Activated CD8-positive, alpha-beta T cell treated with anti-CD3 and anti-CD28 coated beads for 36 hours (primary cell): ENCODE results near the gene CDH12. TPM values are rescaled to one million over a fixed set of nuclear protein-coding genes. Genes with fewer than 3 reads are reported as not detected.

ENCODE experiments used
- ATAC-seq: fragments of 200-7000 bp; cut with Tn5 transposase; one replicate; pipeline ENCODE4 v1.10.0; 2021; ENCODE audit warnings: mild to moderate bottlenecking, moderate library complexity
- CTCF ChIA-PET: fragments of 350-600 bp; sonication (Branson Sonifier 250); formaldehyde crosslinking; loops from one replicate; lab custom pipeline; 2021; ENCODE audit warnings: antibody characterized with exemption; lab: Charles Lee
- POLR2A ChIA-PET: fragments of 350-600 bp; sonication (Branson Sonifier 250); formaldehyde crosslinking; loops from one replicate; lab custom pipeline; 2021; ENCODE audit warnings: antibody characterized with exemption; lab: Charles Lee
- DNase-seq: peaks from one replicate; pipeline ENCODE4 v3.0.0-alpha.2; 2020
- H3K27ac Mint-ChIP-seq: one replicate; pipeline ENCODE4 v1.8.0; 2021; ENCODE audit warnings: mild to moderate bottlenecking, mixed read lengths
- H3K27me3 Mint-ChIP-seq: one replicate; pipeline ENCODE4 v1.8.0; 2021; ENCODE audit warnings: mixed read lengths
- H3K36me3 Mint-ChIP-seq: one replicate; pipeline ENCODE4 v1.8.0; 2021; ENCODE audit warnings: low read depth, mixed read lengths
- H3K4me1 Mint-ChIP-seq: one replicate; pipeline ENCODE4 v1.8.0; 2021; ENCODE audit warnings: low read depth, mixed read lengths
- H3K4me3 Mint-ChIP-seq: one replicate; pipeline ENCODE4 v1.8.0; 2021; ENCODE audit warnings: mild to moderate bottlenecking, moderate library complexity, mixed read lengths
- H3K9me3 Mint-ChIP-seq: one replicate; pipeline ENCODE4 v1.8.0; 2021; ENCODE audit warnings: mixed read lengths
- intact Hi-C: fragments of 100-400 bp; cut with micrococcal nuclease; formaldehyde crosslinking; loops from one replicate; pipeline ENCODE4 v1.10.0; 2022
- total RNA-seq, 2 experiments: library from RNA; stranded (reverse); gene quantifications; one replicate each; pipeline ENCODE4 v1.2.3, GENCODE V29; 2021
- TF ChIP-seq, protein P1 (sequence below): fragments of 200-600 bp; IDR thresholded peaks from one replicate; pipeline ENCODE4 v1.8.0; 2022; ENCODE audit warnings: antibody characterized with exemption, mild to moderate bottlenecking

CDH12 gene
- total RNA-seq, 2 experiments from 2014 or later, result not detected

DNA sequence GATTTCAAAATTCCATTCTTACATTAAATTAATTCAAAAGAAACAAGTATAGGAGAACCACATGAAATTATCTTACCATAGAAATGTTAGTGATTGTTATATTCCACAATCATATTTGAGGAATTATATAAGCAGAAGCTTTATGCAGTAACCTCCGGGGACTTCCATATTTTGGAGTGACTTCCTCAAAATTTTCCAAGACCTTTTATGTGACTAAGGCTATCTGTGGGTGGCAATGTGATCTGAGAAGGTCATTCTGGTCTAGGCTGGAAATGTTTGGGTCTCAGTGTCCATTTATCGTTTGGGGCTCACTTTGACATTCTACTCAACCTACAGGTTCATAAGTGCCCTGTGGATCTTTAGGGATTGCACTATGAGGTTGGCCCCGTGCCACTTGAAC, 776.6 kb downstream of the CDH12 start:
- Mint-ChIP-seq H3K4me1 (no peaks in the 10 kb centered on the region), H3K27me3 (no peaks in the 10 kb centered on the region), H3K9me3 (peaks cover 2% of the 10 kb centered on the region), H3K4me3 (no peak overlapping the region), H3K27ac (no peak overlapping the region), H3K36me3 (no peaks in the 10 kb centered on the region)
- intact Hi-C loops, result no loop called here
- POLR2A ChIA-PET, result no interaction called here
- TF ChIP-seq, protein P1, sequence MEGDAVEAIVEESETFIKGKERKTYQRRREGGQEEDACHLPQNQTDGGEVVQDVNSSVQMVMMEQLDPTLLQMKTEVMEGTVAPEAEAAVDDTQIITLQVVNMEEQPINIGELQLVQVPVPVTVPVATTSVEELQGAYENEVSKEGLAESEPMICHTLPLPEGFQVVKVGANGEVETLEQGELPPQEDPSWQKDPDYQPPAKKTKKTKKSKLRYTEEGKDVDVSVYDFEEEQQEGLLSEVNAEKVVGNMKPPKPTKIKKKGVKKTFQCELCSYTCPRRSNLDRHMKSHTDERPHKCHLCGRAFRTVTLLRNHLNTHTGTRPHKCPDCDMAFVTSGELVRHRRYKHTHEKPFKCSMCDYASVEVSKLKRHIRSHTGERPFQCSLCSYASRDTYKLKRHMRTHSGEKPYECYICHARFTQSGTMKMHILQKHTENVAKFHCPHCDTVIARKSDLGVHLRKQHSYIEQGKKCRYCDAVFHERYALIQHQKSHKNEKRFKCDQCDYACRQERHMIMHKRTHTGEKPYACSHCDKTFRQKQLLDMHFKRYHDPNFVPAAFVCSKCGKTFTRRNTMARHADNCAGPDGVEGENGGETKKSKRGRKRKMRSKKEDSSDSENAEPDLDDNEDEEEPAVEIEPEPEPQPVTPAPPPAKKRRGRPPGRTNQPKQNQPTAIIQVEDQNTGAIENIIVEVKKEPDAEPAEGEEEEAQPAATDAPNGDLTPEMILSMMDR, result no peak
- no peak for DNase-seq
- CTCF ChIA-PET, result no interaction called here
- ATAC-seq, result no peak

- intact Hi-C loops, result no loop called here
- Mint-ChIP-seq H3K27me3 (no peaks in the 10 kb centered on the region), H3K4me1 (no peaks in the 10 kb centered on the region), H3K27ac (no peak overlapping the region), H3K4me3 (no peak overlapping the region), H3K36me3 (no peaks in the 10 kb centered on the region), H3K9me3 (peaks cover 2% of the 10 kb centered on the region)
- DNase-seq (no peak), ATAC-seq (no peak)
- ChIA-PET CTCF (no interaction called here), POLR2A (no interaction called here)
- TF ChIP-seq, protein P1, result no peak
Observed at GRCh38 chr5:22070186-22070728, 782.9 kb downstream of the CDH12 start.

- Mint-ChIP-seq H3K36me3 (no peaks in the 10 kb centered on the region), H3K27me3 (no peaks in the 10 kb centered on the region), H3K4me1 (no peaks in the 10 kb centered on the region), H3K9me3 (peaks cover 2% of the 10 kb centered on the region), H3K4me3 (no peak overlapping the region), H3K27ac (no peak overlapping the region)
- intact Hi-C loops, result no loop called here
- ATAC-seq (no peak), DNase-seq (no peak)
- TF ChIP-seq, protein P1, result no peak
- POLR2A ChIA-PET, result no interaction called here
- CTCF ChIA-PET, result no interaction called here
Observed at GRCh38 chr5:22063717-22064116, 789.4 kb downstream of the CDH12 start.

GRCh38 chr5:22058620-22059019, 794.5 kb downstream of the CDH12 start:
- H3K4me3 Mint-ChIP-seq, result no peak overlapping the region
- H3K4me1 Mint-ChIP-seq, result no peaks in the 10 kb centered on the region
- TF ChIP-seq, protein P1, result no peak
- intact Hi-C loops, result no loop called here
- H3K9me3 Mint-ChIP-seq, result peaks cover 2% of the 10 kb centered on the region
- DNase-seq (no peak), ATAC-seq (no peak)
- no peaks in the 10 kb centered on the region for H3K36me3 Mint-ChIP-seq
- no peak overlapping the region for H3K27ac Mint-ChIP-seq
- ChIA-PET POLR2A (no interaction called here), CTCF (no interaction called here)
- no peaks in the 10 kb centered on the region for H3K27me3 Mint-ChIP-seq

DNA sequence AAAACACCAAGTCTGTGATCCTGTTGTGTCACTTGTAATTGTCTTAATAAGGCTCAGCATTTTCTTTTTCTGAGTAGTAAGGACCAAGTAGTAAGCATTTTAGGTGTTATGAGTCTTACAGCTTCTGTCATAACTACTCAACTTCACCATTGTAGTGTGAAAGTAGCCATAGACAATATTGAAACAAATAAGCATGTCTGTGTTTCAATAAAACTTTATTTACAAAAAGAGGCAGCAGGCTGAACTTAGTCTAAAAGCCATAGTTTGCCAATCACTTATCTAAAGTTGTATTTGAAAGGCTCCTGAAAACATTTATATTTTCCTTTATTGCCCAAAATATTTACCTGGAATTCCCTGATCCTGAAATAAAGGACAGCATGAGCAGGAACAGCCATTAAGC, 796.1 kb downstream of the CDH12 start:
- Mint-ChIP-seq H3K9me3 (peaks cover 2% of the 10 kb centered on the region), H3K27me3 (no peaks in the 10 kb centered on the region), H3K4me1 (no peaks in the 10 kb centered on the region), H3K27ac (no peak overlapping the region), H3K4me3 (no peak overlapping the region), H3K36me3 (no peaks in the 10 kb centered on the region)
- CTCF ChIA-PET, result no interaction called here
- ATAC-seq (no peak), DNase-seq (no peak)
- intact Hi-C loops, result no loop called here
- POLR2A ChIA-PET, result no interaction called here
- TF ChIP-seq, protein P1, result no peak
